Caco-2 (cell line): ENCODE measurements around the gene MYO10. TPM values are rescaled to one million over a fixed set of nuclear protein-coding genes. Genes with fewer than 3 reads are reported as not detected.

Experiments used
- BruUV-seq: library from RNA; stranded (reverse); fragments of 400-500 nt; replicated peaks from 2 replicates; lab custom pipeline; 2021; lab: Mats Ljungman, UMichigan
- CTCF ChIA-PET: fragments of 300-600 bp; sonication (Branson Sonifier 250); formaldehyde crosslinking; loops from one replicate; lab custom pipeline; 2022; ENCODE audit warnings: antibody characterized with exemption; lab: Charles Lee
- POLR2A ChIA-PET: fragments of 300-600 bp; sonication (Branson Sonifier 250); formaldehyde crosslinking; loops from one replicate; lab custom pipeline; 2022; ENCODE audit warnings: antibody characterized with exemption; lab: Charles Lee
- DNase-seq, 2 experiments: peaks; one replicate each; pipeline versions ENCODE4 v3.0.0 to v3.0.0-alpha.2; 2020 to 2022
- H3K27me3 ChIP-seq: replicated peaks from 2 replicates; pipeline ENCODE4 v1.6.0; 2011; ENCODE audit warnings: low read length; ENCODE audit not compliant: control insufficient read depth, insufficient read depth
- H3K36me3 ChIP-seq: 2 replicates; pipeline ENCODE4 v1.5.1; 2011; ENCODE audit warnings: low read length; ENCODE audit not compliant: control insufficient read depth, insufficient read depth
- H3K4me1 ChIP-seq: fragments of 250-450 bp; sonication (Bioruptor Pico); 2 replicates; pipeline ENCODE4 v1.5.1; 2020; ENCODE audit warnings: mild to moderate bottlenecking
- H3K4me3 ChIP-seq: 2 replicates; pipeline ENCODE4 v1.5.1; 2011; ENCODE audit warnings: low read depth, mild to moderate bottlenecking, control low read depth, low read length
- H3K9me3 ChIP-seq: fragments of 250-450 bp; sonication (Bioruptor Pico); 2 replicates; pipeline ENCODE4 v1.5.1; 2020; ENCODE audit warnings: mild to moderate bottlenecking, moderate library complexity
- H3K27ac Mint-ChIP-seq: one replicate; pipeline ENCODE4 v1.8.0; 2022; ENCODE audit warnings: mixed read lengths; ENCODE audit not compliant: unreplicated experiment
- H3K27me3 Mint-ChIP-seq: one replicate; pipeline ENCODE4 v1.8.0; 2022; ENCODE audit warnings: mixed read lengths; ENCODE audit not compliant: insufficient read depth, unreplicated experiment
- H3K36me3 Mint-ChIP-seq: one replicate; pipeline ENCODE4 v1.8.0; 2022; ENCODE audit warnings: mild to moderate bottlenecking, mixed read lengths; ENCODE audit not compliant: insufficient read depth, unreplicated experiment
- H3K4me1 Mint-ChIP-seq: one replicate; pipeline ENCODE4 v1.8.0; 2022; ENCODE audit warnings: low read depth, mixed read lengths; ENCODE audit not compliant: unreplicated experiment
- H3K4me3 Mint-ChIP-seq: one replicate; pipeline ENCODE4 v1.8.0; 2022; ENCODE audit warnings: mild to moderate bottlenecking, moderate library complexity, mixed read lengths; ENCODE audit not compliant: unreplicated experiment
- H3K9me3 Mint-ChIP-seq: one replicate; pipeline ENCODE4 v1.8.0; 2022; ENCODE audit warnings: mixed read lengths; ENCODE audit not compliant: unreplicated experiment
- CTCF ChIP-seq, 2 experiments: fragments of 200-600 bp in 1 of 2; IDR thresholded peaks; 1 replicate in 1 of 2; 2 replicates in 1 of 2; pipeline versions ENCODE4 v1.5.1 to v1.8.0; 2011 to 2022; ENCODE audit warnings: antibody characterized with exemption in 1 of 2, control low read depth in 1 of 2, inconsistent platforms in 1 of 2, low read depth in 1 of 2, low read length in 1 of 2, mild to moderate bottlenecking in 1 of 2, moderate library complexity in 1 of 2; ENCODE audit not compliant: insufficient read depth in 1 of 2, severe bottlenecking in 1 of 2, unreplicated experiment in 1 of 2
- intact Hi-C: fragments of 100-400 bp; cut with micrococcal nuclease; formaldehyde crosslinking; loops from one replicate; pipeline ENCODE4 v1.10.0; 2022; ENCODE audit not compliant: unreplicated experiment
- total RNA-seq: library from RNA; stranded (reverse); gene quantifications from 2 replicates; pipeline ENCODE4 v1.2.3, GENCODE V29; 2022

MYO10 gene
- total RNA-seq, 1 experiment from 2014 or later, result 67.6 TPM

- no peaks in the 10 kb centered on the region for H3K9me3 ChIP-seq
- intact Hi-C loops, result no loop called here
- no peak for TF ChIP-seq CTCF (IDR thresholded peaks at IDR 0.05; ENCODE audit: insufficient read depth in 1 of 2, low read depth in 1 of 2, low read length in 1 of 2, severe bottlenecking in 1 of 2, unreplicated experiment in 1 of 2)
- Mint-ChIP-seq H3K27me3 (no peaks in the 10 kb centered on the region), H3K27ac (no peak overlapping the region), H3K4me3 (no peak overlapping the region), H3K36me3 (peaks cover 67% of the 10 kb centered on the region), H3K9me3 (no peaks in the 10 kb centered on the region), H3K4me1 (peaks cover 11% of the 10 kb centered on the region)
- no peaks in the 10 kb centered on the region; the same call in 1 of the 2 replicates for H3K27me3 ChIP-seq
- H3K4me3 ChIP-seq, result no peak overlapping the region
- POLR2A ChIA-PET, result no interaction called here
- no peak for DNase-seq
- CTCF ChIA-PET, result no interaction called here
- no peaks in the 10 kb centered on the region; the same call in 1 of the 2 replicates for H3K4me1 ChIP-seq
- no TSS peak for BruUV-seq
- H3K36me3 ChIP-seq, result peaks cover 3% of the 10 kb centered on the region
Measured at GRCh38 chr5:16727755-16728325, 208.2 kb downstream of the MYO10 start.

GRCh38 chr5:16726538-16726946 lies 209.5 kb downstream of the MYO10 start:
- ChIA-PET POLR2A (no interaction called here), CTCF (no interaction called here)
- Mint-ChIP-seq H3K4me3 (no peak overlapping the region), H3K4me1 (peaks cover 19% of the 10 kb centered on the region), H3K36me3 (peaks cover 54% of the 10 kb centered on the region), H3K27ac (no peak overlapping the region), H3K9me3 (no peaks in the 10 kb centered on the region), H3K27me3 (no peaks in the 10 kb centered on the region)
- intact Hi-C loops, result no loop called here
- Histone ChIP-seq H3K4me1 (peaks cover 13% of the 10 kb centered on the region), H3K9me3 (no peaks in the 10 kb centered on the region), H3K36me3 (peaks cover 3% of the 10 kb centered on the region), H3K27me3 (no peaks in the 10 kb centered on the region; the same call in 1 of the 2 replicates), H3K4me3 (no peak overlapping the region)
- no TSS peak for BruUV-seq
- no peak for DNase-seq
- no peak for TF ChIP-seq CTCF (IDR thresholded peaks at IDR 0.05; ENCODE audit: insufficient read depth in 1 of 2, low read depth in 1 of 2, low read length in 1 of 2, severe bottlenecking in 1 of 2, unreplicated experiment in 1 of 2)

- Mint-ChIP-seq H3K27ac (no peak overlapping the region), H3K4me3 (no peak overlapping the region), H3K4me1 (peaks cover 25% of the 10 kb centered on the region), H3K9me3 (no peaks in the 10 kb centered on the region), H3K36me3 (peaks cover 53% of the 10 kb centered on the region), H3K27me3 (no peaks in the 10 kb centered on the region)
- POLR2A ChIA-PET, result no interaction called here
- H3K9me3 ChIP-seq, result no peaks in the 10 kb centered on the region
- CTCF ChIA-PET, result no interaction called here
- no peaks in the 10 kb centered on the region; the same call in 1 of the 2 replicates for H3K27me3 ChIP-seq
- no TSS peak for BruUV-seq
- H3K4me1 ChIP-seq, result peaks cover 20% of the 10 kb centered on the region
- peaks cover 3% of the 10 kb centered on the region for H3K36me3 ChIP-seq
- H3K4me3 ChIP-seq, result no peak overlapping the region
- no peak for TF ChIP-seq CTCF (IDR thresholded peaks at IDR 0.05; ENCODE audit: insufficient read depth in 1 of 2, low read depth in 1 of 2, low read length in 1 of 2, severe bottlenecking in 1 of 2, unreplicated experiment in 1 of 2)
- DNase-seq, result no peak
- intact Hi-C loops, result no loop called here
Measured at GRCh38 chr5:16725575-16725974, 210.5 kb downstream of the MYO10 start.
